ENCODE results near the gene LRRC47.

LRRC47 gene

GRCh38 chr1:3796215-3797061, at the start of gene LRRC47:
Gene LRRC47, minus strand, starts transcription at chr1:3796498. Its CDS starts 22 bp downstream, at chr1:3796476.
- ATAC-seq: peak; percentile 100

- no peak for ATAC-seq
Observed at GRCh38 chr1:3842912-3843311, 46.6 kb upstream of the LRRC47 start.

- ATAC-seq: no peak
Observed at GRCh38 chr1:3841491-3841890, 45.2 kb upstream of the LRRC47 start.

- no peak for ATAC-seq
Observed at GRCh38 chr1:3838788-3839187, 42.5 kb upstream of the LRRC47 start.

GRCh38 chr1:3837685-3838084, 41.4 kb upstream of the LRRC47 start:
- ATAC-seq: no peak

- ATAC-seq: no peak
Observed at GRCh38 chr1:3837200-3837599, 40.9 kb upstream of the LRRC47 start.

GRCh38 chr1:3836421-3836820, 40.1 kb upstream of the LRRC47 start:
- no peak for ATAC-seq

- no peak for ATAC-seq
Observed at GRCh38 chr1:3834701-3835100, 38.4 kb upstream of the LRRC47 start.

- ATAC-seq: no peak
Observed at GRCh38 chr1:3831689-3832088, 35.4 kb upstream of the LRRC47 start.

GRCh38 chr1:3828391-3828790, 32.1 kb upstream of the LRRC47 start:
- no peak for ATAC-seq

- ATAC-seq: no peak
Observed at GRCh38 chr1:3827813-3828307, 31.6 kb upstream of the LRRC47 start.

- ATAC-seq: no peak
Observed at GRCh38 chr1:3825356-3825755, 29.1 kb upstream of the LRRC47 start.

GRCh38 chr1:3824650-3825049, 28.4 kb upstream of the LRRC47 start:
- ATAC-seq: no peak

- no peak for ATAC-seq
Observed at GRCh38 chr1:3822421-3822820, 26.1 kb upstream of the LRRC47 start.

- ATAC-seq: no peak
Observed at GRCh38 chr1:3821908-3822307, 25.6 kb upstream of the LRRC47 start.

- ATAC-seq: no peak
Observed at GRCh38 chr1:3821447-3821846, 25.1 kb upstream of the LRRC47 start.

- no peak for ATAC-seq
Observed at GRCh38 chr1:3821004-3821403, 24.7 kb upstream of the LRRC47 start.

- no peak for ATAC-seq
Observed at GRCh38 chr1:3820316-3820715, 24.0 kb upstream of the LRRC47 start.

- no peak for ATAC-seq
Observed at GRCh38 chr1:3819771-3820200, 23.5 kb upstream of the LRRC47 start.

GRCh38 chr1:3817821-3818597, 21.7 kb upstream of the LRRC47 start:
- ATAC-seq: no peak

- ATAC-seq: no peak
Observed at GRCh38 chr1:3817138-3817740, 20.9 kb upstream of the LRRC47 start.

GRCh38 chr1:3816331-3817137, 20.2 kb upstream of the LRRC47 start:
- ATAC-seq: no peak
